ENCODE measurements around the gene BRAF. TPM values are rescaled to one million over a fixed set of nuclear protein-coding genes. Genes with fewer than 3 reads are reported as not detected.
"Not testable (repeated sequence)": the region's sequence is repeated elsewhere in the genome, so short reads cannot be mapped to it uniquely, and the experiment has no call there.

Gene BRAF
- total RNA-seq, 2 donors from 2014 or later: 56.1 to 59.6 TPM

DNA sequence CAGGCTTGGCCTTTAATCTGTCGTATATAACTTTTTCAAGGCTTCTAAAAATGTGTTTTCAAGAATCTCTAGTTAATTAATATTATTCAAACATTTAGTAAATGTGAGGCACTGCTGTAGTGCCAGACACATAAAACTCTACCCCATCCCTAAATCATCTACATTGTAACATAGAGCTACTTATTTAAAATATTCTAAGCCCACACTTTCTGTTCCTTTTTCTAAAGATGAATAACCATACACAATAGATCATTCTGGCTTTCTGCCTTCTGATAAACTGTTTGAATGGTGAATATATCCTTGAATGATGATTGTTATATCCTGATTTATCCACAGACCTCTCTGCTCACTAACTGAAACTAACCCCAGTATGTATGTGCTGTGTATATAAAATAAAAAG, 41.4 kb downstream of the BRAF start:
- no peaks in the 10 kb centered on the region for H3K27me3 Mint-ChIP-seq
- no peak overlapping the region for H3K4me3 Mint-ChIP-seq
- H3K4me1 Mint-ChIP-seq: peaks cover 39% of the 10 kb centered on the region
- ATAC-seq (no peak), DNase-seq (no peak)
- H3K36me3 Mint-ChIP-seq (ENCODE audit: low read depth): no peaks in the 10 kb centered on the region
- no peak overlapping the region for H3K27ac Mint-ChIP-seq
- H3K9me3 ChIP-seq (ENCODE audit: control insufficient read depth, low read length, poor library complexity, severe bottlenecking): no peaks in the 10 kb centered on the region

DNA sequence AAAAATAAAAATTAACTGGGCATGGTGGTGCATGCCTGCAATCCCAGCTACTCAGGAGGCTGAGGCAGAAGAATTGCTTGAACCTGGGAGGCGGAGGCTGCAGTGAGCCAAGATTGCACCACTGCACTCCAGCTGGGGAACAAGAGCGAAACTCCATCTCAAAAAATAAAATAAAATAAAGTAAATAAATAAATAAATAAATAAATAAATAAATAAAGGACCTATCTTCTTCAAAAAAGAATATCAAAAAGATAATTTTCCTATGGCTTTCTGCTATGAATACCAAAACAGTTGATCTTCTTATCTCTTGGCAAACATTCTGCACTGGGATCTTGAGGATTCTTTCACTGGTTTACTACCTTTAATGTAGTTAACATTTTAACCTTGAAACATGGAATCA, 41.9 kb downstream of the BRAF start:
- not testable (repeated sequence) for H3K27ac Mint-ChIP-seq; H3K36me3 Mint-ChIP-seq (ENCODE audit: low read depth); H3K27me3 Mint-ChIP-seq; H3K9me3 ChIP-seq (ENCODE audit: control insufficient read depth, low read length, poor library complexity, severe bottlenecking); H3K4me3 Mint-ChIP-seq; ATAC-seq; DNase-seq
- peaks cover 35% of the 10 kb centered on the region for H3K4me1 Mint-ChIP-seq

DNA sequence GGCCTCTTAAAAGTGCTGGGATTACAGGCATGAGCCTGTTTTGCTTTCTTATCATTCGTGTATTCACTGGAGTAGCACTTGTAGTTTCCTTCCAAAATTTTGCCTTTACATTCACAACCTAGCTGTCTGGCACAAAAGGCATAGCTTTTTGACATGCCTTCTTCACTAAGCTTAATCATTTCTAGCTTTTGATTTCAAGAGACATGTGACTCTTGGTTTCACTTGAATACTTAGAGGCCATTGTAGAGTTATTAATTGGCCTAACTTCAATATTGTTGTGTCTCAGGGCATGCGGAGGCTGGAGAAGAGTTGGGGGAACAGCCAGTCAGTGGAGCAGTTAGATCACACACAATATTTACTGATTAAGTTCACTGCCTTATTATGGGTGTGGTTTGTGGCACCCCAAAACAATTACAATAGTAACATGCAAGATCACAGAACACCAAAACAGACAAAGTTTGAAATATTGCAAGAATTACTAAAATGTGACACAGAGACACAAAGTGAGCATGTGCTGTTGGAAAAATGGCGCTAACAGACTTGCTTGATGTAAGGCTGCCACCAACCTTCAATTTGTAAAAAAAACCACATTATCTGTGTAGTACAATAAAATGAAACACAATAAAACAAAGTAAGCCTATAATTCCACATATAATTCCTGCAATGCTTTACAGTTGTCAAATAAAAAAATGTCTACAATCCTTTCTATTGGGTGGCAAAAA, 43.1 kb downstream of the BRAF start:
- H3K4me3 Mint-ChIP-seq: no peak overlapping the region
- H3K27me3 Mint-ChIP-seq: no peaks in the 10 kb centered on the region
- peaks cover 38% of the 10 kb centered on the region for H3K4me1 Mint-ChIP-seq
- no peaks in the 10 kb centered on the region for H3K36me3 Mint-ChIP-seq (ENCODE audit: low read depth)
- H3K9me3 ChIP-seq (ENCODE audit: control insufficient read depth, low read length, poor library complexity, severe bottlenecking): no peaks in the 10 kb centered on the region
- DNase-seq (no peak), ATAC-seq (no peak)
- peak overlapping the region; percentile 8 for H3K27ac Mint-ChIP-seq

DNA sequence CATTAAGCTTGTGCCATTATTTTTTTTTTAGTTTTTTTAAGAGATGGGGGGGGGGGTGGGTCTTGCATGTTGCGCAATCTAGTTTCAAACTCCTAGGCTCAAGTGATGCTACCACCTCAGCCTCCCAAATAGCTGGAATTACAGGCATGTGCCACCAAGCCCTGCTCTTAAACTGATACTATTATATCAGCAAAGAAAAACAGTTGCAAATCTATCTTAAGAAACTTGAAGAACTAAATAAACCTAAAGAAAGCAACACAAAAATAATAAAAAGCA, 47.5 kb downstream of the BRAF start:
- no peak overlapping the region for H3K27ac Mint-ChIP-seq
- H3K4me3 Mint-ChIP-seq: no peak overlapping the region
- H3K27me3 Mint-ChIP-seq: no peaks in the 10 kb centered on the region
- peaks cover 39% of the 10 kb centered on the region for H3K4me1 Mint-ChIP-seq
- ATAC-seq (no peak), DNase-seq (no peak)
- H3K9me3 ChIP-seq (ENCODE audit: control insufficient read depth, low read length, poor library complexity, severe bottlenecking): no peaks in the 10 kb centered on the region
- H3K36me3 Mint-ChIP-seq (ENCODE audit: low read depth): peaks cover 3% of the 10 kb centered on the region

DNA sequence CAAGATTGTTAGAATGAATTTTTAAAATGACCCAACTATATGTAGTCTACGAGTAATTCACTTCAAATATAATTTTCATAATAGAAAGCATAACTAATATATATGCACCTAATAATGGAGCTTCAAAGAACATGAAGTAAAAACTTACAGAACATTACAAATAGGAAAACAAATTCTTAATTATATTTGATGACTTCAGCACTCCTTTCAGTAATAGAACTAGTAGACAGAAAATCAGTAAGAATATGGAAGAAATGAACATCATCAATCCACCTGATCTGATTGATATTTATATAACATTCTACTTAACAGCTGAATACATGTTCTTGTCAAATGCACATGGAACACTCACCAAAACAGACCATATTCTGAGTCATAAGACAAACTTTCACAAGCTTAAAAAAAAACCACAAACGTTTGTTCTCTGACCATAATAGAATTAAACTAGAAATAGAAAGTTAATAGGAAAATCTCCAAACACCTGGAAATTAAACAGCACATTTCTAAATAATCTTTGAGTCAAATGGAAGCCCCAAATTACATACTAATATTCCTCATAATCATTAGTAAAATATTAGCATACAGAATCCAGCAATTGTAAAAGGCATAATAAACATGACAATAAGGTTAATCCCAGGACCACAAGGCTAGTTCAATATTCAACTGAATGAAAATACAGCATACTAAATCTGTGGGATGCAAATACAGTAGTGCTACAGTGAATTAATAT, 48.0 kb downstream of the BRAF start:
- Mint-ChIP-seq H3K36me3 (ENCODE audit: low read depth) (peaks cover 3% of the 10 kb centered on the region), H3K4me3 (no peak overlapping the region), H3K4me1 (peaks cover 38% of the 10 kb centered on the region), H3K27me3 (no peaks in the 10 kb centered on the region), H3K27ac (no peak overlapping the region)
- no peaks in the 10 kb centered on the region for H3K9me3 ChIP-seq (ENCODE audit: control insufficient read depth, low read length, poor library complexity, severe bottlenecking)
- DNase-seq (no peak), ATAC-seq (peak; percentile 39)

DNA sequence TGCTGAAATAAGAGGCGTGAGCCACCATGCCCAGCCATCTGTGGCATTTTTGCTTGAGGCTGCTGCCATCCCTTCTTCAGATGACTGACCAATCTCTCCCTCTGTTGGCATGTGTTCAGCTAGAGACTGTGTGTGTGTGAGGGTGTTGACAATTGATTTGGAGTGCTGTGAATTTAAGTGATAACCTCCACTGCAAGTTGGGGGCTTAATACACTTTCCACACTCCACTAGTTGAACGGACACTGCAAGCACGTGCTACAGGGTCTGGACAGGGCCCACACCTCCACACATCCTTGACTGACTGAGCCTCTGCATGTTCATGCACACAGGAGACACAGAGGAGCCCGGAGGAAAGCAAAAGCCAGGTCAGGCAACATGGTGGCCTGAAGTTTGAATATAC, 51.3 kb downstream of the BRAF start:
- no peak overlapping the region for H3K4me3 Mint-ChIP-seq
- peak overlapping the region; percentile 49 for H3K27ac Mint-ChIP-seq
- peaks cover 33% of the 10 kb centered on the region for H3K4me1 Mint-ChIP-seq
- ATAC-seq (no peak), DNase-seq (no peak)
- H3K27me3 Mint-ChIP-seq: no peaks in the 10 kb centered on the region
- H3K36me3 Mint-ChIP-seq (ENCODE audit: low read depth): peaks cover 3% of the 10 kb centered on the region
- no peaks in the 10 kb centered on the region for H3K9me3 ChIP-seq (ENCODE audit: control insufficient read depth, low read length, poor library complexity, severe bottlenecking)

DNA sequence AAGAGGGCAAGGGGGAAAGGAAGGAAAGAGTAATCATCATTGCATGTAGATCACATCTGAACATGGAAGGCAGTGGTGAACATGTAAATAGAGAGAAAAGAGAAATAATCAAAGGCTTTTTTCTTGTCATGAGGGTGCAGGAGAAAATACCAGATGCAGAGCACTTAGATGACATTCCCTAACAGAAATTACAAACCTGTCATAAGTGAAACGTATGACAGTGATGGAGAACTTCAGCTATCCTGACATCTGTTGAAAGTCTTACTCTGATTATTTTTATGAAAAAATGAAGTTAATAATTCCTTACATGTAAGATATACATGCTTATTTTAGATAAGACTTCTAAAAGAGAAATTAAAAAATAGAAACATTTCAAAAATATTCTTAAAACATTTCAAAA, 54.7 kb downstream of the BRAF start:
- Mint-ChIP-seq H3K36me3 (ENCODE audit: low read depth) (peaks cover 3% of the 10 kb centered on the region), H3K4me3 (no peak overlapping the region), H3K4me1 (peaks cover 28% of the 10 kb centered on the region), H3K27me3 (no peaks in the 10 kb centered on the region), H3K27ac (no peak overlapping the region)
- DNase-seq (no peak), ATAC-seq (no peak)
- no peaks in the 10 kb centered on the region for H3K9me3 ChIP-seq (ENCODE audit: control insufficient read depth, low read length, poor library complexity, severe bottlenecking)

DNA sequence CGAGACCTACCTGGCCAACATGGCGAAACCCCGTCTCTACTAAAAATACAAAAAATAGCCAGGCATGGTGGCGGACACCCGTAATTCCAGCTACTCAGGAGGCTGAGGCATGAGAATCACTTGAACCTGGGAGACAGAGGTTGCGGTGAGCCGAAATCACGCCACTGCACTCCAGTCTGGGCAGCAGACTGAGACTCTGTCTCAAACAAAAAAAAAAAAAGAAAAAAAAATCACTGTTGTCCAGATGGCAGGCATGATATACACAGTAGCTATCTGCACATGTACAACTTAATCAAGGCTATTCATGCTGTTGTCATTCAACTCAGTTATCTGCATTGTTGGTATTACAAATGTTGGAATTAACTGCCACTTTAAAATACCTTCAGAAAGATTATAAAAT, 55.3 kb downstream of the BRAF start:
- Mint-ChIP-seq H3K4me1 (peaks cover 30% of the 10 kb centered on the region), H3K27ac (no peak overlapping the region), H3K27me3 (no peaks in the 10 kb centered on the region), H3K4me3 (peak overlapping the region; percentile 31), H3K36me3 (ENCODE audit: low read depth) (peaks cover 5% of the 10 kb centered on the region)
- DNase-seq (no peak), ATAC-seq (no peak)
- H3K9me3 ChIP-seq (ENCODE audit: control insufficient read depth, low read length, poor library complexity, severe bottlenecking): no peaks in the 10 kb centered on the region

DNA sequence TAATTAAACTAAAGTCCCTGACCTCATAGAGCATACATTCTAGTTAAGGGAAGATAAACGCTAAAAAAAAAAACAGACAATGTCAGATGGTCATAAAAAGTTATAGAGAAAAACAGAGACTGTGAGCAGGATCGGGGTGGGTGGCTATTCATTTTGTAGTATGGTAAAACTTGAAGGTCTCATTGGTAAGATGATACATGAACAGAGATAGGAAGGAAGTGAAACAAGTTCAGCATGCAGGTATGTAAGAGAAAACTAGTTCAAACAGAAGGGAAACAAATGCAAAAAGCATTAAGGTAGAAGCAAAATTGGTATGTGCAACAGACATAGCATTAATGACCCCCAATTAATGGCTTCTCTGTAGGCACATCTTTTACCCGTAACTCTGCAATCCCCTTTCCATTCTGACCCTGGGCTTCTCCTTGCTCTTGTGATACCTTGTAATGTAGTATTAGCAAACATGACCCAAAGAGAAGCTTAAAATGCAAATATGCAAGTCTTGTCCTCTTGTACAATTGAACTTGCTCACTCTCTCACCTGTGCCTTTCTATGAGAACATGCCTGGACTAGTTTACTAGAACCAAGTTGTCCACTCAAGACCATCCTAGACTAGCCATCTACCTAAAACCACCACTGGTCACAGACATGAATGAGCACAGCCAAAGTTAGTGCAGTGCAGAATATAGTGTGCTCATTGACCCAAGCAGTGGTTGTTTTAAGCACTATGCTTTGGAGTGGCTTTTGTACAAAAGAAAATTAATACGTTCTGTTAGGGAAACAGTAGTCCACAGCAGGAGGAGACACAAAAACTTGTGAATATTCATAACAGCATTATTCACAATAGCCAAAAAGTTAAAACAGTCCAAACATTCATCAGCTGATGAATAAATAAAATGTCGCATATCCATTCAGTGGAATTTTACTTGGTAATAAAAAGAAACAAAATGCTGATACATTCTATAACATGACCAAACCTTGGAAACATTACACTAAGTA, 57.0 kb downstream of the BRAF start:
- H3K36me3 Mint-ChIP-seq (ENCODE audit: low read depth): peaks cover 2% of the 10 kb centered on the region
- H3K27me3 Mint-ChIP-seq: no peaks in the 10 kb centered on the region
- no peak overlapping the region for H3K27ac Mint-ChIP-seq

DNA sequence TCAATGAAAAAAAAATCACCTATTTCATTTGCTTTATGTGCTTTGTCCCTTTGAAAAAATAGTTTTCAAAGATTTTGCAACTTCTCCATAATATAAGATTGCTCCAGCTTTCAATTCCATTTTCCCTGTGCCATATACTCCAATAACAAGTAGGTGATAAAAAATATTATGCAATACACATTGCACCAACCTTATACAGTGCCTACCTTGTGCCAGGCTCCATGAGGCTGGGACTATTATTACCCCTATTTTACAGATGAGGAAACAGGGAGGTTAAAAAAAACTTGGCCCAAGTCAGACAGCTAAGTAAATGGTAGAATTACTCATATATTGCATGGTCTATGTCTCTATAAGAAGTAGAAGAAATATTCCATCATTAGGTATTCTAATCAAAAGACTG, 57.8 kb downstream of the BRAF start:
- no peaks in the 10 kb centered on the region for H3K9me3 ChIP-seq (ENCODE audit: control insufficient read depth, low read length, poor library complexity, severe bottlenecking)
- peaks cover 4% of the 10 kb centered on the region for H3K36me3 Mint-ChIP-seq (ENCODE audit: low read depth)
- H3K4me1 Mint-ChIP-seq: peaks cover 28% of the 10 kb centered on the region
- no peak overlapping the region for H3K27ac Mint-ChIP-seq
- DNase-seq (no peak), ATAC-seq (no peak)
- H3K4me3 Mint-ChIP-seq: no peak overlapping the region
- no peaks in the 10 kb centered on the region for H3K27me3 Mint-ChIP-seq

More for the DNA sequence above, 57.0 kb downstream of the BRAF start:
- no peak for DNase-seq
- no peaks in the 10 kb centered on the region for H3K9me3 ChIP-seq (ENCODE audit: control insufficient read depth, low read length, poor library complexity, severe bottlenecking)
- Mint-ChIP-seq H3K4me3 (no peak overlapping the region), H3K4me1 (peaks cover 25% of the 10 kb centered on the region)
- ATAC-seq: no peak

DNA sequence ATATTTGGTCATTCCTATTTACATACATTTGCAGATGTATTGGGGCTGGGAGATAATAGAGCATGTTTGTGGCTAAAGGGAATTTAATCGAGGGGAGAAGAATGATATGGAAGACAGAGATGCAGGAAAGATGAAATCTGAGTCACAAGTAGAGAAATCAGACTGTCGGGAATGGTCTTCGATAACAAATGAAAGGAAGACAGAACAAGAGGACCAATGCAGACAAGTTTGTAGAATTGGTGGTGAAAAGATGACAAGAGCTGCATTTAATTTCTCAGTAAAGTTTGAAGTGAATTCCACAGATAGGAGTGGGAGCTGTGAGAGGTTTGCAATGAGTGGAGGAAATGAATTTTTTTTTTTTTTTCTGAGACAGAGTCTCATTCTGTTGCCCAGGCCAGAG, 60.0 kb downstream of the BRAF start:
- Mint-ChIP-seq H3K27me3 (no peaks in the 10 kb centered on the region), H3K36me3 (ENCODE audit: low read depth) (peaks cover 4% of the 10 kb centered on the region), H3K27ac (no peak overlapping the region), H3K4me1 (peaks cover 29% of the 10 kb centered on the region), H3K4me3 (no peak overlapping the region)
- no peaks in the 10 kb centered on the region for H3K9me3 ChIP-seq (ENCODE audit: control insufficient read depth, low read length, poor library complexity, severe bottlenecking)
- DNase-seq (no peak), ATAC-seq (no peak)

DNA sequence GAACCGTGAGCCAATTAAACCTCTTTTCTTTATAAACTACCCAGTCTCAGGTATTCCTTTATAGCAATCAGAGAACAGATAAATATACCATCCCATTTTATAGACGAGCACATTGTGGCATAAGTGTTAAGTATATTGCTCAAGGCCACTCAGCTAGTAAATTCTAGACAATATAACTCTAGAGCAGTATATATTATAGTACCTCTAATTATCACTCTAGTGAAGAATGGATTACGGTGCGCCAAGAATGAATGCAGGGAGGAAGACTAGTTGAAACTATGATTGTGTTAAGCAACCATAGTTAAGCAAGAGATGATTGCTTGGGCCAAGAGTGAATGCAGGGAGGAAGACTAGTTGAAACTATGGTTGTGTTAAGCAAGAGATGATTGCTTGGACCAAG, 60.9 kb downstream of the BRAF start:
- H3K4me1 Mint-ChIP-seq: peaks cover 26% of the 10 kb centered on the region
- peaks cover 4% of the 10 kb centered on the region for H3K36me3 Mint-ChIP-seq (ENCODE audit: low read depth)
- no peak overlapping the region for H3K4me3 Mint-ChIP-seq
- ATAC-seq (no peak), DNase-seq (no peak)
- no peak overlapping the region for H3K27ac Mint-ChIP-seq
- no peaks in the 10 kb centered on the region for H3K9me3 ChIP-seq (ENCODE audit: control insufficient read depth, low read length, poor library complexity, severe bottlenecking)
- H3K27me3 Mint-ChIP-seq: no peaks in the 10 kb centered on the region

DNA sequence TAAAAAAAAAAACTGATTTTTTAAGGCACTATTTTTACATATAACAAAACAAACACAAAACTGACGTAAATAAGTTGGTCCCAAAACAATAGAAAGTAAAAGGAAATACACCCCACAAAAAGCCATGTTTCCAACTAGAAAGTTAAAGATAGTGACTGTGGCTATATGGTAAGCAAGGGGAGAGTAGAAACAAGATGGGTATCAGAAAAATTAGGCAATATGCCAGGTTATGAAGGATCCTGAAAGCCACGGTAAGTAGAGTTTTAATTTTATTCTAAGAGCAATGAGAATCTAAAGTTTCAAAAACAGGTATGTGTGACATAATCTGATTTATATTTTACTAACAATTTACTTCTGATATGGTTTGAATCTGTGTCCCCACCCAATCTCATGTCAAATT, 61.5 kb downstream of the BRAF start:
- no peaks in the 10 kb centered on the region for H3K9me3 ChIP-seq (ENCODE audit: control insufficient read depth, low read length, poor library complexity, severe bottlenecking)
- Mint-ChIP-seq H3K4me1 (peaks cover 23% of the 10 kb centered on the region), H3K27ac (no peak overlapping the region), H3K27me3 (no peaks in the 10 kb centered on the region), H3K36me3 (ENCODE audit: low read depth) (peaks cover 4% of the 10 kb centered on the region), H3K4me3 (no peak overlapping the region)
- DNase-seq (no peak), ATAC-seq (no peak)

All from T-helper 17 cell (primary cell).